HEK293 (cell line): ENCODE measurements around the gene RAPGEFL1.

ENCODE experiments used
- CTCF ChIA-PET: fragments of 350-600 bp; formaldehyde crosslinking; extraction: SDS; loops from one replicate; lab custom pipeline; 2021; ENCODE audit warnings: antibody characterized with exemption; lab: Yijun Ruan, JAX
- POLR2A ChIA-PET: fragments of 300-600 bp; formaldehyde crosslinking; extraction: SDS; loops from one replicate; lab custom pipeline; 2020; ENCODE audit warnings: antibody characterized with exemption, inconsistent platforms; lab: Yijun Ruan, JAX
- H3K27ac ChIP-seq: fragments of 200-500 bp; sonication (Bioruptor generic); 2 replicates; pipeline ENCODE4 v1.5.1; 2014; ENCODE audit warnings: low read depth, low read length, control low read depth, inconsistent platforms; ENCODE audit errors: extremely low read depth
- H3K36me3 ChIP-seq, 2 experiments: fragments of 200-500 bp in 1 of 2; sonication (Bioruptor generic) in 1 of 2; 1 replicate in 1 of 2; 2 replicates in 1 of 2; pipeline ENCODE4 v1.5.1; 2014 to 2017; ENCODE audit warnings: inconsistent platforms in 2 of 2, low read length in 2 of 2; ENCODE audit not compliant: control insufficient read depth in 2 of 2, insufficient read depth in 1 of 2
- H3K4me1 ChIP-seq: fragments of 200-500 bp; sonication (Bioruptor generic); 2 replicates; pipeline ENCODE4 v1.5.1; 2014; ENCODE audit warnings: mild to moderate bottlenecking, low read length, inconsistent platforms; ENCODE audit not compliant: control insufficient read depth, insufficient read depth
- H3K4me3 ChIP-seq: 2 replicates; pipeline ENCODE4 v1.5.1; 2011; ENCODE audit warnings: low read depth, mild to moderate bottlenecking, control low read depth, low read length, moderate library complexity
- H3K9me3 ChIP-seq: fragments of 200-500 bp; sonication (Bioruptor generic); 2 replicates; pipeline ENCODE4 v1.5.1; 2014; ENCODE audit warnings: low read depth, low read length, inconsistent platforms; ENCODE audit not compliant: control insufficient read depth, insufficient read depth
- GLIS1 ChIP-seq: fragments of 450-650 bp; formaldehyde crosslinking; IDR thresholded peaks from 2 replicates; pipeline ENCODE4 v1.5.1; 2016; ENCODE audit warnings: missing biosample characterization, missing genetic modification characterization
- REST ChIP-seq: fragments of 450-650 bp; formaldehyde crosslinking; IDR thresholded peaks from 2 replicates; pipeline ENCODE4 v1.5.1; 2016; ENCODE audit warnings: missing biosample characterization, missing genetic modification characterization
- ZBTB1 ChIP-seq: fragments of 450-650 bp; formaldehyde crosslinking; IDR thresholded peaks from 2 replicates; pipeline ENCODE4 v1.5.1; 2016; ENCODE audit warnings: missing biosample characterization, missing genetic modification characterization
- ZBTB10 ChIP-seq: fragments of 450-650 bp; formaldehyde crosslinking; IDR thresholded peaks from 2 replicates; pipeline ENCODE4 v1.5.1; 2016; ENCODE audit warnings: missing biosample characterization, missing genetic modification characterization
- ZNF138 ChIP-seq: fragments of 450-650 bp; formaldehyde crosslinking; IDR thresholded peaks from 2 replicates; pipeline ENCODE4 v1.5.1; 2016; ENCODE audit warnings: missing biosample characterization, missing genetic modification characterization, borderline replicate concordance
- ZNF155 ChIP-seq: fragments of 450-650 bp; formaldehyde crosslinking; IDR thresholded peaks from 2 replicates; pipeline ENCODE4 v1.5.1; 2016; ENCODE audit warnings: missing biosample characterization, missing genetic modification characterization
- ZNF2 ChIP-seq: fragments of 450-650 bp; formaldehyde crosslinking; IDR thresholded peaks from 2 replicates; pipeline ENCODE4 v1.5.1; 2016; ENCODE audit warnings: missing biosample characterization, missing genetic modification characterization
- ZNF221 ChIP-seq: fragments of 450-650 bp; formaldehyde crosslinking; IDR thresholded peaks from 2 replicates; pipeline ENCODE4 v1.5.1; 2017; ENCODE audit warnings: missing biosample characterization, missing genetic modification characterization, borderline replicate concordance
- ZNF280D ChIP-seq: fragments of 450-650 bp; formaldehyde crosslinking; IDR thresholded peaks from 2 replicates; pipeline ENCODE4 v1.5.1; 2016; ENCODE audit warnings: missing biosample characterization, missing genetic modification characterization
- ZNF302 ChIP-seq: fragments of 450-650 bp; formaldehyde crosslinking; IDR thresholded peaks from 2 replicates; pipeline ENCODE4 v1.5.1; 2016; ENCODE audit warnings: missing biosample characterization, missing genetic modification characterization, low read depth
- ZNF362 ChIP-seq: fragments of 450-650 bp; formaldehyde crosslinking; IDR thresholded peaks from 2 replicates; pipeline ENCODE4 v1.5.1; 2016; ENCODE audit warnings: missing biosample characterization, missing genetic modification characterization
- ZNF449 ChIP-seq: fragments of 450-650 bp; formaldehyde crosslinking; IDR thresholded peaks from 2 replicates; pipeline ENCODE4 v1.5.1; 2017; ENCODE audit warnings: missing biosample characterization, mild to moderate bottlenecking, missing genetic modification characterization, moderate library complexity
- ZNF596 ChIP-seq: fragments of 450-650 bp; IDR thresholded peaks from 2 replicates; pipeline ENCODE4 v1.5.0; 2018; ENCODE audit warnings: missing biosample characterization, mild to moderate bottlenecking, missing genetic modification characterization, moderate library complexity
- ZNF747 ChIP-seq: fragments of 450-650 bp; formaldehyde crosslinking; IDR thresholded peaks from 2 replicates; pipeline ENCODE4 v1.5.1; 2016; ENCODE audit warnings: missing biosample characterization, missing genetic modification characterization
- ZNF791 ChIP-seq: fragments of 450-650 bp; formaldehyde crosslinking; IDR thresholded peaks from 2 replicates; pipeline ENCODE4 v1.5.1; 2016; ENCODE audit warnings: missing biosample characterization, missing genetic modification characterization
- ZSCAN5A ChIP-seq: fragments of 450-650 bp; formaldehyde crosslinking; IDR thresholded peaks from 2 replicates; pipeline ENCODE4 v1.5.1; 2016; ENCODE audit warnings: missing biosample characterization, missing genetic modification characterization

RAPGEFL1 gene

GRCh38 chr17:40188694-40189093 lies 11.4 kb downstream of the RAPGEFL1 start:
- Histone ChIP-seq H3K4me1 (no peaks in the 10 kb centered on the region), H3K4me3 (no peak overlapping the region), H3K36me3 (peaks cover 3 to 36% of the 10 kb centered on the region in 2 experiments; a peak in 2 of 3 replicates), H3K9me3 (no peaks in the 10 kb centered on the region), H3K27ac (no peak overlapping the region)
- ChIA-PET POLR2A (interaction anchor here (0.6 kb wide), 1 partner anchor 78 kb away, joined by 5 read pairs; no protein-coding TSS in a partner anchor), CTCF (interaction anchor here (0.6 to 6.8 kb wide), 3 partner anchors 12 to 704 kb away, joined by 3 to 66 read pairs (median 9); no protein-coding TSS in a partner anchor)
- TF ChIP-seq GLIS1 (tag by site-specific recombination) (no peak), ZNF138 (no peak), ZSCAN5A (tag by site-specific recombination) (no peak), ZBTB1 (tag by site-specific recombination) (no peak), ZNF2 (tag by site-specific recombination) (no peak), ZNF280D (no peak), ZNF596 (tag by site-specific recombination) (no peak), ZNF302 (tag by site-specific recombination) (no peak), ZNF362 (tag by site-specific recombination) (no peak), ZNF747 (tag by site-specific recombination) (no peak), ZNF791 (no peak), ZNF221 (no peak), ZNF449 (tag by site-specific recombination) (no peak), ZBTB10 (no peak), ZNF155 (no peak), REST (no peak)
